ENCODE measurements around the gene ARHGEF7.

ARHGEF7 gene

DNA sequence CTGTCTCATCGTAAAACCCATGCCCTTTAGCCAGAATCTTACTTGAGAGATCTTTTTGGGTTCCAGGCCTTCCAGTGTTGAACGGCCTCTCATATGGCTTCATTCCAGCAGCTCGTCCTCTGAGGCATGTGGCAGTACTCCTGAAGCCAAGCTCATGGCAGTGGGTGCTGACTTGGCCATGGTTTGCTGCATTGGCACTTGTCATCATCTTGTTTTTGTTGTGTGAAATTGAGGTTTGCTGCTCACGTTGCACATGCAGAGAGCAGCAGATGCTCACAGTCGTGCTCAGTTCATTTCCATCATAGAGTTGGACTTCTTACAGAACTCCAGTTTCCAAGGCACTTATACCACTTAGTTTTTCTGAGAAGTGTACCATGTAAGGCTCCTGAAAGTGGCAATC is 220.2 kb downstream of the ARHGEF7 start:
- Histone ChIP-seq H3K27me3 (replicated peaks; ENCODE audit: control insufficient read depth, insufficient read depth, low read length) (no peaks in the 10 kb centered on the region), H3K4me3 (replicated peaks; ENCODE audit: low read depth, low read length) (no peak overlapping the region), H3K36me3 (ENCODE audit: control insufficient read depth, insufficient read depth, low read length) (no peaks in the 10 kb centered on the region)
- no peak for DNase-seq (ENCODE audit: extremely low read depth, insufficient read length)
- TF ChIP-seq, protein P1, sequence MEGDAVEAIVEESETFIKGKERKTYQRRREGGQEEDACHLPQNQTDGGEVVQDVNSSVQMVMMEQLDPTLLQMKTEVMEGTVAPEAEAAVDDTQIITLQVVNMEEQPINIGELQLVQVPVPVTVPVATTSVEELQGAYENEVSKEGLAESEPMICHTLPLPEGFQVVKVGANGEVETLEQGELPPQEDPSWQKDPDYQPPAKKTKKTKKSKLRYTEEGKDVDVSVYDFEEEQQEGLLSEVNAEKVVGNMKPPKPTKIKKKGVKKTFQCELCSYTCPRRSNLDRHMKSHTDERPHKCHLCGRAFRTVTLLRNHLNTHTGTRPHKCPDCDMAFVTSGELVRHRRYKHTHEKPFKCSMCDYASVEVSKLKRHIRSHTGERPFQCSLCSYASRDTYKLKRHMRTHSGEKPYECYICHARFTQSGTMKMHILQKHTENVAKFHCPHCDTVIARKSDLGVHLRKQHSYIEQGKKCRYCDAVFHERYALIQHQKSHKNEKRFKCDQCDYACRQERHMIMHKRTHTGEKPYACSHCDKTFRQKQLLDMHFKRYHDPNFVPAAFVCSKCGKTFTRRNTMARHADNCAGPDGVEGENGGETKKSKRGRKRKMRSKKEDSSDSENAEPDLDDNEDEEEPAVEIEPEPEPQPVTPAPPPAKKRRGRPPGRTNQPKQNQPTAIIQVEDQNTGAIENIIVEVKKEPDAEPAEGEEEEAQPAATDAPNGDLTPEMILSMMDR (IDR thresholded peaks at IDR 0.05; ENCODE audit: insufficient read depth, low read length, poor library complexity, severe bottlenecking) = no peak

DNA sequence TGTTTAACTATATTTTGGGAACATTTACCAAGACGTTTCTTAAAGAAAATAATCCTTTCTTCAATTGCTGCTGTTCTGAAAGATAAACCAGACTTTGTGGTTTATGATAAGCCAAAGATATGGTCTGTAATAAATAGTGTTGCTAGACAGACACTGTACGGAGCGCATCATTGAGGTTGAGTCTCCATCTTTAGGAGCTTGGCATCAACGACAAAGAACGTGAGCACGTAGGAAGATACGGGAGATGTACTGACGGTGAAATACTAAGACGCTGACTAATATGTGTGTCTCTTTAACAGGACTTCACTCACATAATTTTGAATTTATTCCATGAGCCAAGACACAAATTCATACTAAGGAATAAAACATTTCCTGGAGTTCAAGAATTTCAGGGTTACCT is 221.6 kb downstream of the ARHGEF7 start:
- Histone ChIP-seq H3K4me3 (replicated peaks; ENCODE audit: low read depth, low read length) (no peak overlapping the region), H3K27me3 (replicated peaks; ENCODE audit: control insufficient read depth, insufficient read depth, low read length) (no peaks in the 10 kb centered on the region), H3K36me3 (ENCODE audit: control insufficient read depth, insufficient read depth, low read length) (no peaks in the 10 kb centered on the region)
- no peak for DNase-seq (ENCODE audit: extremely low read depth, insufficient read length)
- TF ChIP-seq, protein P1 (IDR thresholded peaks at IDR 0.05; ENCODE audit: insufficient read depth, low read length, poor library complexity, severe bottlenecking) = no peak

DNA sequence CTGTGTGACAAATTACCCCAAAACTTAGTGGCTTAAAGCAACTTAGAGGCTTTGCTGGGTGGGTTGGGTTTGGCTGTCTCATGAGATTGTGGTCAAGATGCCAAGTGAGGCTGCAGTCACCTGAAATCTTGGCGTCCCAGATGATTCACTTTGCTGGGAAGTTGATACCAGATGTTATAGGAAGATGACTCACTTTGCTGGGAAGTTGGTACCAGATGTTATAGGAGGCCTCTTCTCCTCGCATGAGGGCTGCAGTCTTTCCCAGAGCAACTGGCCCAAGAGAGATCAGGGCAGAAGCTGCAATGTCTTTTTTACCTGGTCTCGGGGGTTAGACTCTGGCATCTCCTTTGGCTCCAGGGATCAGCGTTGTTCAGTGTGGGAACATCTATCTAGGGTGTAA is 222.1 kb downstream of the ARHGEF7 start:
- DNase-seq (ENCODE audit: extremely low read depth, insufficient read length) = no peak
- TF ChIP-seq, protein P1 (IDR thresholded peaks at IDR 0.05; ENCODE audit: insufficient read depth, low read length, poor library complexity, severe bottlenecking) = no peak
- Histone ChIP-seq H3K4me3 (replicated peaks; ENCODE audit: low read depth, low read length) (no peak overlapping the region), H3K27me3 (replicated peaks; ENCODE audit: control insufficient read depth, insufficient read depth, low read length) (no peaks in the 10 kb centered on the region), H3K36me3 (ENCODE audit: control insufficient read depth, insufficient read depth, low read length) (no peaks in the 10 kb centered on the region)

DNA sequence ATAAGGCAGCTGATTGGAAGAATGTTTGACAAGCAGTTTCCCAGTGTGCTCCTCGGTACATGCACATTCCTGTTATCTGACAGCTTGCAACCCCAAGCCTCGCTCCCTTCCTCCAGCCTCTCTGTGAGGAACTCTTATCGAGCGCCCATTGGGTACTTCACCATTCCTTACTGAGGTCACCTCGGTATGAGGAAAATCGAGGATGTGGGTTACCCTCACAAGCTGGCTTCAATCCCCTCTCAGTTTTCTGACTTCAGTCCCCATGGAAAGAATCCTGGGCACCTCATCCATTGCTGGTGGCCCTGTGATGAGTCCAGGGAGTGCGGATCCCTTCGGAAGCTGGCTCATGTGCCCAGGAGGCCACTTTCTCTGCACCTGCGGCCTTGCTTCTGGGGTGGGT is 222.6 kb downstream of the ARHGEF7 start:
- no peaks in the 10 kb centered on the region for H3K27me3 ChIP-seq (replicated peaks; ENCODE audit: control insufficient read depth, insufficient read depth, low read length)
- no peak for DNase-seq (ENCODE audit: extremely low read depth, insufficient read length)
- TF ChIP-seq, protein P1 (IDR thresholded peaks at IDR 0.05; ENCODE audit: insufficient read depth, low read length, poor library complexity, severe bottlenecking) = no peak

DNA sequence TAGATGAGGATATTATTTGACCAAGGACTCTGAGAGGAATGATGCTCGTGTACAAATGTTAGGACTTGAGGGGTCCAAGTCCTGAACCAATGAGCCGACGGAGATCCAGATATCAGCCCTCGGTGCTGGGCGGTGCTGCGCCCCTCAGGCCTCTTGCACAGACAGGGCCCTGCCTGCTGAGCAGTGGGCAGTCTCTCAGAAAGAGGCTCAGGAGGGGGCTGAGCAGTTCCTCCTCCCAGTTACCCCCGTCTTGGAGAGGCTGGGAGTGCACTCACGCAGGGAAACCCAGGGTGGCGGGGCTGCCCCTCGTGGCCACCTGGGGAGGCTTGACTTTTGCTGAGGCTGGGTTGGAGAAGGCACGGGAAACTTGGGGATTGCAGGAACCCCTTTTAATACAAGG is 223.7 kb downstream of the ARHGEF7 start:
- H3K4me3 ChIP-seq (replicated peaks; ENCODE audit: low read depth, low read length) = no peak overlapping the region

More for the DNA sequence above, 222.6 kb downstream of the ARHGEF7 start:
- no peaks in the 10 kb centered on the region for H3K36me3 ChIP-seq (ENCODE audit: control insufficient read depth, insufficient read depth, low read length)
- no peak overlapping the region for H3K4me3 ChIP-seq (replicated peaks; ENCODE audit: low read depth, low read length)

More for the DNA sequence above, 223.7 kb downstream of the ARHGEF7 start:
- TF ChIP-seq, protein P1 (IDR thresholded peaks at IDR 0.05; ENCODE audit: insufficient read depth, low read length, poor library complexity, severe bottlenecking) = no peak
- H3K27me3 ChIP-seq (replicated peaks; ENCODE audit: control insufficient read depth, insufficient read depth, low read length) = no peaks in the 10 kb centered on the region
- no peak for DNase-seq (ENCODE audit: extremely low read depth, insufficient read length)
- no peaks in the 10 kb centered on the region for H3K36me3 ChIP-seq (ENCODE audit: control insufficient read depth, insufficient read depth, low read length)

Data from GM06990 (cell line).